IMR-90 (cell line): ENCODE measurements around the gene MED17. TPM values are rescaled to one million over a fixed set of nuclear protein-coding genes. Genes with fewer than 3 reads are reported as not detected.

Experiments
- ATAC-seq: fragments of 200-7000 bp; cut with Tn5 transposase; 2 replicates; pipeline ENCODE4 v1.9.1; 2020; ENCODE audit warnings: low read depth, mild to moderate bottlenecking, moderate library complexity
- BruUV-seq: library from RNA; stranded (reverse); fragments of 400-500 nt; replicated peaks from 2 replicates; lab custom pipeline; 2021; lab: Mats Ljungman, UMichigan
- CTCF ChIA-PET: fragments of 300-600 bp; formaldehyde crosslinking; extraction: SDS; loops from one replicate; lab custom pipeline; 2021; ENCODE audit warnings: antibody characterized with exemption; lab: Yijun Ruan, JAX
- POLR2A ChIA-PET: fragments of 300-600 bp; sonication (Branson Sonifier 250); formaldehyde crosslinking; loops from one replicate; lab custom pipeline; 2022; ENCODE audit warnings: antibody characterized with exemption; ENCODE audit not compliant: unreplicated experiment; lab: Charles Lee
- DNase-seq: peaks from one replicate; pipeline ENCODE4 v3.0.0; 2013
- H2AFZ ChIP-seq: replicated peaks from 2 replicates; pipeline ENCODE3; 2013; ENCODE audit warnings: low read length, mild to moderate bottlenecking; ENCODE audit not compliant: poor library complexity
- H2AK5ac ChIP-seq: 2 replicates; pipeline ENCODE4 v1.6.1; 2013; ENCODE audit warnings: low read depth, low read length, inconsistent platforms
- H2AK9ac ChIP-seq: replicated peaks from 2 replicates; pipeline ENCODE3; 2013; ENCODE audit warnings: mild to moderate bottlenecking, low read depth, low read length, moderate library complexity; ENCODE audit not compliant: poor library complexity
- H2BK120ac ChIP-seq: 2 replicates; pipeline ENCODE4 v1.6.1; 2013; ENCODE audit warnings: low read depth, low read length, inconsistent platforms
- H2BK15ac ChIP-seq: 3 replicates; pipeline ENCODE4 v1.6.1; 2013; ENCODE audit warnings: low read depth, low read length, inconsistent platforms
- H2BK20ac ChIP-seq: 2 replicates; pipeline ENCODE4 v1.6.1; 2013; ENCODE audit warnings: low read depth, mild to moderate bottlenecking, inconsistent platforms, low read length, moderate library complexity
- H2BK5ac ChIP-seq: 2 replicates; pipeline ENCODE4 v1.6.1; 2013; ENCODE audit warnings: mild to moderate bottlenecking, low read depth, low read length, inconsistent platforms; ENCODE audit not compliant: poor library complexity, severe bottlenecking
- H3K14ac ChIP-seq: replicated peaks from 2 replicates; pipeline ENCODE4 v1.6.1; 2013; ENCODE audit warnings: low read depth, low read length, inconsistent platforms
- H3K18ac ChIP-seq: 2 replicates; pipeline ENCODE4 v1.6.1; 2013; ENCODE audit warnings: low read depth, low read length, control low read depth
- H3K23ac ChIP-seq: 2 replicates; pipeline ENCODE4 v1.6.1; 2013; ENCODE audit warnings: low read depth, low read length, inconsistent platforms
- H3K27ac ChIP-seq: 2 replicates; pipeline ENCODE4 v1.5.1; 2013; ENCODE audit warnings: mild to moderate bottlenecking, control low read depth, low read length; ENCODE audit not compliant: insufficient read depth
- H3K27me3 ChIP-seq: 2 replicates; pipeline ENCODE4 v1.6.1; 2013; ENCODE audit warnings: low read length; ENCODE audit not compliant: control insufficient read depth, insufficient read depth
- H3K36me3 ChIP-seq: 2 replicates; pipeline ENCODE4 v1.6.1; 2013; ENCODE audit warnings: low read length, mixed read lengths; ENCODE audit not compliant: control insufficient read depth, insufficient read depth
- H3K4ac ChIP-seq: 2 replicates; pipeline ENCODE4 v1.6.1; 2013; ENCODE audit warnings: low read depth, low read length, inconsistent platforms
- H3K4me1 ChIP-seq: 2 replicates; pipeline ENCODE4 v1.6.1; 2013; ENCODE audit warnings: low read length, mixed read lengths; ENCODE audit not compliant: control insufficient read depth, insufficient read depth
- H3K4me2 ChIP-seq: 2 replicates; pipeline ENCODE4 v1.6.1; 2013; ENCODE audit warnings: low read depth, mild to moderate bottlenecking, control low read depth, low read length, moderate library complexity
- H3K4me3 ChIP-seq: 2 replicates; pipeline ENCODE4 v1.5.1; 2013; ENCODE audit warnings: low read depth, mild to moderate bottlenecking, control low read depth, low read length, moderate library complexity; ENCODE audit not compliant: insufficient read depth
- H3K56ac ChIP-seq: 2 replicates; pipeline ENCODE4 v1.6.1; 2013; ENCODE audit warnings: low read length, inconsistent platforms; ENCODE audit not compliant: insufficient read depth; ENCODE audit errors: extremely low read depth
- H3K79me1 ChIP-seq, 2 experiments: 2 replicates each; pipeline ENCODE4 v1.6.1; 2013; ENCODE audit warnings: low read length in 2 of 2, inconsistent platforms in 1 of 2, low read depth in 1 of 2
- H3K9ac ChIP-seq: 2 replicates; pipeline ENCODE4 v1.6.1; 2013; ENCODE audit warnings: low read depth, low read length, control low read depth
- H3K9me1 ChIP-seq: 2 replicates; pipeline ENCODE4 v1.6.1; 2013; ENCODE audit warnings: low read length, inconsistent platforms; ENCODE audit not compliant: insufficient read depth
- H3K9me3 ChIP-seq: 2 replicates; pipeline ENCODE4 v1.6.1; 2013; ENCODE audit warnings: low read length; ENCODE audit not compliant: control insufficient read depth, insufficient read depth
- H4K20me1 ChIP-seq: 2 replicates; pipeline ENCODE4 v1.6.1; 2013; ENCODE audit warnings: low read length, inconsistent platforms; ENCODE audit not compliant: insufficient read depth
- H4K5ac ChIP-seq: 2 replicates; pipeline ENCODE4 v1.6.1; 2013; ENCODE audit warnings: mild to moderate bottlenecking, low read depth, low read length, control low read depth
- H4K8ac ChIP-seq, 2 experiments: 2 replicates each; pipeline ENCODE4 v1.6.1; 2013; ENCODE audit warnings: low read depth in 2 of 2, low read length in 2 of 2, control low read depth in 1 of 2, inconsistent platforms in 1 of 2
- H4K91ac ChIP-seq: 2 replicates; pipeline ENCODE4 v1.6.1; 2013; ENCODE audit warnings: low read depth, low read length, inconsistent platforms; ENCODE audit not compliant: insufficient read depth
- CHD1 ChIP-seq: IDR thresholded peaks from 2 replicates; pipeline ENCODE4 v1.6.1; 2012; ENCODE audit warnings: low read depth, low read length, improper control_type of control experiment
- FOS ChIP-seq: fragments of 150-350 bp; IDR thresholded peaks from 2 replicates; pipeline ENCODE4 v1.6.1; 2016; ENCODE audit warnings: low read depth, low read length
- MAZ ChIP-seq: IDR thresholded peaks from 2 replicates; pipeline ENCODE4 v1.6.1; 2012; ENCODE audit warnings: low read depth, mild to moderate bottlenecking, low read length, improper control_type of control experiment, moderate library complexity, borderline replicate concordance
- MXI1 ChIP-seq: IDR thresholded peaks from 2 replicates; pipeline ENCODE4 v1.6.1; 2012; ENCODE audit warnings: low read depth, mild to moderate bottlenecking, low read length, moderate library complexity, borderline replicate concordance
- NFE2L2 ChIP-seq: fragments of 150-350 bp; IDR thresholded peaks from 2 replicates; pipeline ENCODE4 v1.6.1; 2016; ENCODE audit warnings: low read depth, mild to moderate bottlenecking, low read length
- POLR2A ChIP-seq: IDR thresholded peaks from 2 replicates; pipeline ENCODE4 v1.6.1; 2012; ENCODE audit warnings: mild to moderate bottlenecking, low read depth, low read length
- RAD21 ChIP-seq: IDR thresholded peaks from 2 replicates; pipeline ENCODE4 v1.6.1; 2012; ENCODE audit warnings: low read length, improper control_type of control experiment
- RFX5 ChIP-seq: IDR thresholded peaks from 2 replicates; pipeline ENCODE4 v1.8.0; 2012; ENCODE audit warnings: low read depth, mild to moderate bottlenecking, low read length, moderate library complexity
- WGBS, 2 experiments: methylation state at CpG; one replicate each; pipeline versions ENCODE4 v1.1.5 to v1.1.7; 2013; ENCODE audit warnings: missing lambda C conversion rate in 2 of 2; ENCODE audit not compliant: insufficient read length in 1 of 2; ENCODE audit errors: extremely low coverage in 2 of 2; 5-methylcytosine and 5-hydroxymethylcytosine counted together
- dilution Hi-C: fragments of 300-500 bp; cut with HindIII; formaldehyde crosslinking; loops from one replicate; pipeline ENCODE4 v1.14.3; 2018; ENCODE audit warnings: low sequenced_read_pairs; ENCODE audit not compliant: unreplicated experiment
- in situ Hi-C: fragments of 300-500 bp; cut with MboI; formaldehyde crosslinking; loops from 3 replicates; pipeline ENCODE4 v1.14.3; 2019; ENCODE audit warnings: low sequenced_read_pairs, inconsistent platforms, mixed read lengths
- intact Hi-C: fragments of 100-400 bp; cut with micrococcal nuclease; formaldehyde crosslinking; loops from 2 replicates; pipeline ENCODE4 v1.10.0; 2022
- polyA plus RNA-seq, 3 experiments: library from polyadenylated mRNA; depleted of rRNA; stranded (reverse); fragments of >200 nt; gene quantifications; 2 replicates each; pipeline ENCODE4 v1.2.3, GENCODE V29; 2012; ENCODE audit warnings: low replicate concordance in 1 of 3
- total RNA-seq: library from RNA; depleted of rRNA; stranded (reverse); fragments of >200 nt; gene quantifications from 2 replicates; pipeline ENCODE4 v1.2.3, GENCODE V29; 2012
- TF ChIP-seq, protein P1 (sequence below): conservative IDR thresholded peaks from 2 replicates; pipeline ENCODE4 v1.5.1; 2012; ENCODE audit warnings: mild to moderate bottlenecking, low read depth, low read length, improper control_type of control experiment

MED17 gene
- total and polyA plus RNA-seq, 2 of the 4 experiments (the other 2 are of a cell fraction), result 20.0 to 23.3 TPM

GRCh38 chr11:93740730-93741093 lies 43.4 kb upstream of the MED17 start (continued):
- TF ChIP-seq CHD1 (no peak), FOS (no peak)

DNA sequence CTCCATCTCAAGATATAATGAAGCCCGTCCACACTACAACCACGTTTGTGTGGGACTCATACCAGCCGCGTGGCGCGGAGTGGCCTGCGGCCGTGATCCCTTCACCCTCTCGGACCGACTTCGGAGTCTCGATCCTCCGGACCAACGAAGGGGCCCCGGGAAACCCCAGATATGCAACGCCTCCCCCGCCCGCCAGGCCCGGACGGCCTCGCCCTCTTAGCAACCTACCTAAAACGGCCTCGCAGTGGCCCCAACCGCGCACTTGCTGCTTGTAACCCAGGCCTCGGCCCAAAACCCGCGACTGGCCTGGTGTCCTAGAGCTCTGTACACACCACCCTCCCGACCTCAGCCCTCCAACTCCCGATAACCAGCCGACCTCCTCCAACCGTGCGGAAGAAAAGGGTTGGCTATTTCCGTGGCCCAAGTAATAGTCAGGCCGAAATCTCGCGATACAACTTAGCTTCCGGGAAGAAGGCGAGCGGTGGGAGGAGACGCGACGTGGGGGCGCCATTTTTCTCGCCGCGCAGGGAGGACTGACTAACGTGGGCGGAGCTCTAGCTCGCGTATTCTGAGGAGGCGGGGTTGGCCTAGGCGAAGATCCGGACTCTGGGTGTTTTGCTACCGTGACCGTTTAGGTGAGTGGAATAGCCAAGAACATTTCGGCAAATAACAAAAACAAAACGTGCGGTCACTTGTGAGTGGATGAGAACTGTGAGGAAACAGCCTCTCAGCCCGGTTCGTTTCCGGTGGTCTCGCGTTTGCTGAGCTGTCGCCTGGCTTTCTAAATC lies 42.8 kb upstream of the MED17 start, which contains the start of the genes C11orf54 and TAF1D:
Gene C11orf54, plus strand, starts transcription at position 579 of the 788 bp plus-strand sequence. CDS start 5,722 bp downstream, outside the sequence.
Gene TAF1D, minus strand, starts transcription at position 402 of the 788 bp plus-strand sequence. CDS start 2,191 bp downstream, outside the sequence.
- H3K36me3 ChIP-seq, result peaks cover 24% of the 10 kb centered on the region
- H3K18ac ChIP-seq, result peak within 1 kb of the TSS; percentile 85
- peak within 1 kb of the TSS; percentile 95 for H2AK9ac ChIP-seq
- H3K9ac ChIP-seq, result peak within 1 kb of the TSS; percentile 100
- H3K4me2 ChIP-seq, result peak within 1 kb of the TSS; percentile 91
- peak within 1 kb of the TSS; percentile 86 to 97 for H4K8ac ChIP-seq
- peak within 1 kb of the TSS; percentile 95 for H4K91ac ChIP-seq
- H2AK5ac ChIP-seq, result peak within 1 kb of the TSS; percentile 95
- H3K79me1 ChIP-seq, result peaks cover 7 to 28% of the 10 kb centered on the region in 2 experiments; a peak in 3 of 4 replicates
- in situ Hi-C loops (no loop called here), dilution Hi-C loops (no loop called here), intact Hi-C loops (loop anchor here (1.0 to 2.0 kb wide), 2 partner anchors 43 to 764 kb away; partner anchors contain the start of gene MED17)
- no peaks in the 10 kb centered on the region for H3K4me1 ChIP-seq
- WGBS, 2 experiments, result 0% methylated on average over 24 of the region's 65 CpGs; no CpG with 5 or more reads in 1 of the 2 experiments
- ATAC-seq (peak; percentile 95), DNase-seq (peak; percentile 97)
- H3K4ac ChIP-seq, result peak within 1 kb of the TSS; percentile 97
- H3K14ac ChIP-seq, result peak within 1 kb of the TSS; percentile 99
- H2BK5ac ChIP-seq, result peak within 1 kb of the TSS; percentile 91
- peak within 1 kb of the TSS; percentile 97 for H3K56ac ChIP-seq
- H3K27me3 ChIP-seq, result no peaks in the 10 kb centered on the region
- H2AFZ ChIP-seq, result peak within 1 kb of the TSS; percentile 99
- H3K23ac ChIP-seq, result peak within 1 kb of the TSS; percentile 100
- peak within 1 kb of the TSS; percentile 94 for H3K27ac ChIP-seq
- H2BK120ac ChIP-seq, result peak within 1 kb of the TSS; percentile 91
- ChIA-PET CTCF (interaction anchor here (0.9 kb wide), 2 partner anchors 9 to 14 kb away, joined by 3 read pairs; no protein-coding TSS in a partner anchor), POLR2A (interaction anchor here (0.6 to 1.7 kb wide), 6 partner anchors 9 to 988 kb away, joined by 3 to 25 read pairs (median 4); partner anchors contain the start of gene MED17)
- peak within 1 kb of the TSS; percentile 85 for H4K5ac ChIP-seq
- H2BK15ac ChIP-seq, result peak within 1 kb of the TSS; percentile 87; the same call in 1 of the 3 replicates
- no peaks in the 10 kb centered on the region for H3K9me3 ChIP-seq
- 0 out of 2 replicates have a peak, but pooled peaks cover 2% of the 10 kb centered on the region for H3K9me1 ChIP-seq
- H4K20me1 ChIP-seq, result peaks cover 38% of the 10 kb centered on the region
- peak; percentile 99 for TF ChIP-seq POLR2A
- peak; percentile 94 for TF ChIP-seq CHD1
- no peak for TF ChIP-seq RFX5
- no peak for TF ChIP-seq RAD21
- TF ChIP-seq MAZ, result no peak; the same call in 1 of the 2 replicates
- TF ChIP-seq, protein P1, sequence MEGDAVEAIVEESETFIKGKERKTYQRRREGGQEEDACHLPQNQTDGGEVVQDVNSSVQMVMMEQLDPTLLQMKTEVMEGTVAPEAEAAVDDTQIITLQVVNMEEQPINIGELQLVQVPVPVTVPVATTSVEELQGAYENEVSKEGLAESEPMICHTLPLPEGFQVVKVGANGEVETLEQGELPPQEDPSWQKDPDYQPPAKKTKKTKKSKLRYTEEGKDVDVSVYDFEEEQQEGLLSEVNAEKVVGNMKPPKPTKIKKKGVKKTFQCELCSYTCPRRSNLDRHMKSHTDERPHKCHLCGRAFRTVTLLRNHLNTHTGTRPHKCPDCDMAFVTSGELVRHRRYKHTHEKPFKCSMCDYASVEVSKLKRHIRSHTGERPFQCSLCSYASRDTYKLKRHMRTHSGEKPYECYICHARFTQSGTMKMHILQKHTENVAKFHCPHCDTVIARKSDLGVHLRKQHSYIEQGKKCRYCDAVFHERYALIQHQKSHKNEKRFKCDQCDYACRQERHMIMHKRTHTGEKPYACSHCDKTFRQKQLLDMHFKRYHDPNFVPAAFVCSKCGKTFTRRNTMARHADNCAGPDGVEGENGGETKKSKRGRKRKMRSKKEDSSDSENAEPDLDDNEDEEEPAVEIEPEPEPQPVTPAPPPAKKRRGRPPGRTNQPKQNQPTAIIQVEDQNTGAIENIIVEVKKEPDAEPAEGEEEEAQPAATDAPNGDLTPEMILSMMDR, result no peak
- TF ChIP-seq MXI1, result no peak
- peak; percentile 10; the same call in 1 of the 2 replicates for TF ChIP-seq NFE2L2
- peak within 1 kb of the TSS; percentile 71; the same call in 1 of the 2 replicates for H2BK20ac ChIP-seq
- H3K4me3 ChIP-seq, result peak within 1 kb of the TSS; percentile 70
- no TSS peak for BruUV-seq
